ENCODE measurements around the gene ADCY4. TPM values are rescaled to one million over a fixed set of nuclear protein-coding genes. Genes with fewer than 3 reads are reported as not detected.

ADCY4 gene
- total and polyA plus RNA-seq, 2 of the 13 experiments (the other 11 are each of a cell fraction or from before 2014, with no cell fraction given) = 0.03 TPM; not detected in 1

- TF ChIP-seq ZNF354B (CRISPR knock-in tag; IDR thresholded peaks at IDR 0.05) (peak; percentile 95), RBM22 (optimal IDR thresholded peaks at IDR 0.05; ENCODE audit: low read length) (no peak), ZBTB21 (CRISPR knock-in tag; IDR thresholded peaks at IDR 0.05) (no peak), ZNF251 (CRISPR knock-in tag; IDR thresholded peaks at IDR 0.05) (no peak; the same call in 1 of the 2 replicates), ZSCAN21 (CRISPR knock-in tag; IDR thresholded peaks at IDR 0.05; ENCODE audit: borderline replicate concordance) (no peak), GLMP (CRISPR knock-in tag; IDR thresholded peaks at IDR 0.05; ENCODE audit: borderline replicate concordance) (no peak), HMGA1 (CRISPR knock-in tag; conservative IDR thresholded peaks at IDR 0.05) (0 out of 2 replicates have a peak, but pooled peaks have one; percentile 87), XRCC5 (optimal IDR thresholded peaks at IDR 0.05; ENCODE audit: low read length) (no peak), KDM2A (CRISPR knock-in tag; IDR thresholded peaks at IDR 0.05; ENCODE audit: borderline replicate concordance, low read depth) (0 out of 2 replicates have a peak, but pooled peaks have one; percentile 6), KMT2A (CRISPR knock-in tag; IDR thresholded peaks at IDR 0.05) (no peak), E2F1 (CRISPR knock-in tag; IDR thresholded peaks at IDR 0.05) (no peak), ZXDC (CRISPR knock-in tag; IDR thresholded peaks at IDR 0.05) (no peak), PRDM4 (CRISPR knock-in tag; IDR thresholded peaks at IDR 0.05; ENCODE audit: borderline replicate concordance) (no peak), LCORL (IDR thresholded peaks at IDR 0.05) (no peak), LCORL (CRISPR knock-in tag; IDR thresholded peaks at IDR 0.05) (no peak), ATF1 (CRISPR knock-in tag; IDR thresholded peaks at IDR 0.05) (no peak), ZFP41 (CRISPR knock-in tag; IDR thresholded peaks at IDR 0.05; ENCODE audit: borderline replicate concordance) (no peak)
Observed at GRCh38 chr14:24308342-24309124, 26.3 kb downstream of the ADCY4 start (continued).

All from HepG2 (cell line).